Activated CD4-positive, alpha-beta memory T cell treated with anti-CD3 and anti-CD28 coated beads for 36 hours (primary cell): ENCODE data around the gene LMBR1. TPM values are rescaled to one million over a fixed set of nuclear protein-coding genes. Genes with fewer than 3 reads are reported as not detected.
"Not testable (repeated sequence)": the region's sequence is repeated elsewhere in the genome, so short reads cannot be mapped to it uniquely, and the experiment has no call there.

Experiments used
- CTCF ChIA-PET: fragments of 350-600 bp; sonication (Branson Sonifier 250); formaldehyde crosslinking; loops from one replicate; lab custom pipeline; 2021; ENCODE audit warnings: antibody characterized with exemption, inconsistent platforms; lab: Charles Lee
- POLR2A ChIA-PET: fragments of 350-600 bp; sonication (Branson Sonifier 250); formaldehyde crosslinking; loops from one replicate; lab custom pipeline; 2021; ENCODE audit warnings: antibody characterized with exemption; lab: Charles Lee
- DNase-seq: peaks from one replicate; pipeline ENCODE4 v3.0.0-alpha.2; 2020
- H3K27ac Mint-ChIP-seq: one replicate; pipeline ENCODE4 v1.8.0; 2021; ENCODE audit warnings: mixed read lengths
- H3K27me3 Mint-ChIP-seq: one replicate; pipeline ENCODE4 v1.8.0; 2021; ENCODE audit warnings: mixed read lengths
- H3K36me3 Mint-ChIP-seq: one replicate; pipeline ENCODE4 v1.8.0; 2021; ENCODE audit warnings: mixed read lengths
- H3K4me1 Mint-ChIP-seq: one replicate; pipeline ENCODE4 v1.8.0; 2021; ENCODE audit warnings: low read depth, mixed read lengths
- H3K4me3 Mint-ChIP-seq: one replicate; pipeline ENCODE4 v1.8.0; 2021; ENCODE audit warnings: mild to moderate bottlenecking, mixed read lengths
- H3K9me3 Mint-ChIP-seq: one replicate; pipeline ENCODE4 v1.8.0; 2021; ENCODE audit warnings: mixed read lengths
- intact Hi-C: fragments of 100-400 bp; cut with micrococcal nuclease; formaldehyde crosslinking; loops from one replicate; pipeline ENCODE4 v1.15.1; 2023
- total RNA-seq, 2 experiments: library from RNA; stranded (reverse); gene quantifications; one replicate each; pipeline ENCODE4 v1.2.3, GENCODE V29; 2021

The LMBR1 gene
- total RNA-seq, 2 experiments from 2014 or later = 36.6 to 37.8 TPM

GRCh38 chr7:156697283-156697682 lies 195.7 kb downstream of the LMBR1 start:
- H3K4me3 Mint-ChIP-seq, CTCF ChIA-PET, H3K27me3 Mint-ChIP-seq, POLR2A ChIA-PET, H3K4me1 Mint-ChIP-seq, intact Hi-C loops, H3K27ac Mint-ChIP-seq, DNase-seq: not testable (repeated sequence)
- H3K9me3 Mint-ChIP-seq = peaks cover 48% of the 10 kb centered on the region
- peaks cover 57% of the 10 kb centered on the region for H3K36me3 Mint-ChIP-seq

GRCh38 chr7:156693627-156694026 lies 199.4 kb downstream of the LMBR1 start:
- no peak overlapping the region for H3K27ac Mint-ChIP-seq
- H3K27me3 Mint-ChIP-seq = no peaks in the 10 kb centered on the region
- intact Hi-C loops = no loop called here
- CTCF ChIA-PET = no interaction called here
- peaks cover 32% of the 10 kb centered on the region for H3K9me3 Mint-ChIP-seq
- H3K36me3 Mint-ChIP-seq = peaks cover 37% of the 10 kb centered on the region
- no peaks in the 10 kb centered on the region for H3K4me1 Mint-ChIP-seq
- no peak for DNase-seq
- H3K4me3 Mint-ChIP-seq = no peak overlapping the region
- POLR2A ChIA-PET = no interaction called here

DNA sequence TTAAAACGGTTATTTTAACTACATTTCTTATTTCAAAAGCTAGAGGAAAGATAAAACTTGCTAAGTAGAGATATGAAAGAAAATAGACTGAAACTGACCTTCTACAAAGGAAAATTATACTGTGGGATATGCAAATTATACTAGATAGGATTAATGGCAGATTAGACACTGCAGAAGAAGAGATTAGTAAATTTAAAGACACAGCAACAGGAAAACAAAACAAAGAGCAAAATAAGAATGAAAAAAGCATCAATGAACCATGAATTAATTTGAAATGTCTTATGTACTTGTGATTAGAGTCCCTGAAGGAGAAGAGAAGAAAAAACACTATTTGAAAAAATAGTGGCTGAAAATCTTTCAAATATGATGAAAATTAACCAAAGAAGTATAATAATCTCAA lies 200.1 kb downstream of the LMBR1 start:
- no peaks in the 10 kb centered on the region for H3K4me1 Mint-ChIP-seq
- CTCF ChIA-PET = no interaction called here
- no peak overlapping the region for H3K4me3 Mint-ChIP-seq
- H3K9me3 Mint-ChIP-seq = peaks cover 26% of the 10 kb centered on the region
- H3K27ac Mint-ChIP-seq = no peak overlapping the region
- H3K27me3 Mint-ChIP-seq = no peaks in the 10 kb centered on the region
- intact Hi-C loops = no loop called here
- H3K36me3 Mint-ChIP-seq = peaks cover 29% of the 10 kb centered on the region
- no peak for DNase-seq
- POLR2A ChIA-PET = no interaction called here

DNA sequence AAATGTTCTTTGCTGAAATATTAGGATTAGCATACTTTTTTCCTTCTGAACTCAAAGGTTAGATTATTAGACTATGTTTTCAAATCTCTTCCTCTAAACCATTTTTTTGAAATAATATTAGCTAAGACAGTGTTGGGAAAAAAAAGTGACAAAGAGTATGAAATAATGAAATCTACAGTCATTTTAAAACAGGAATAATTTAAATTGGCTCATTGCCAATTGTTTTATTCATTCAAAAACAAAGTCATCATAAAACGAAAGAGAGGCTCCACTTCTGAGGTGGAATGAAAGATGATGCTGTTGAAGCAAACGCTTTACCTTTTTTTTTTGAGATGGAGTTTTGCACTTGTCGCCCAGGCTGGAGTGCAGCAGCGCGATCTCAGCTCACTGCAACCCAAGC lies 201.2 kb downstream of the LMBR1 start:
- no peak overlapping the region for H3K4me3 Mint-ChIP-seq
- peaks cover 18% of the 10 kb centered on the region for H3K36me3 Mint-ChIP-seq
- ChIA-PET CTCF (no interaction called here), POLR2A (no interaction called here)
- no peaks in the 10 kb centered on the region for H3K4me1 Mint-ChIP-seq
- no peaks in the 10 kb centered on the region for H3K27me3 Mint-ChIP-seq
- no peak for DNase-seq
- peaks cover 15% of the 10 kb centered on the region for H3K9me3 Mint-ChIP-seq
- intact Hi-C loops = no loop called here
- H3K27ac Mint-ChIP-seq = no peak overlapping the region

- Mint-ChIP-seq H3K4me3 (no peak overlapping the region), H3K9me3 (no peaks in the 10 kb centered on the region), H3K4me1 (no peaks in the 10 kb centered on the region), H3K36me3 (peaks cover 17% of the 10 kb centered on the region), H3K27ac (no peak overlapping the region), H3K27me3 (no peaks in the 10 kb centered on the region)
- intact Hi-C loops = no loop called here
- ChIA-PET POLR2A (no interaction called here), CTCF (no interaction called here)
- no peak for DNase-seq
These were observed 208.3 kb downstream of the LMBR1 start for GRCh38 chr7:156684661-156685060.

DNA sequence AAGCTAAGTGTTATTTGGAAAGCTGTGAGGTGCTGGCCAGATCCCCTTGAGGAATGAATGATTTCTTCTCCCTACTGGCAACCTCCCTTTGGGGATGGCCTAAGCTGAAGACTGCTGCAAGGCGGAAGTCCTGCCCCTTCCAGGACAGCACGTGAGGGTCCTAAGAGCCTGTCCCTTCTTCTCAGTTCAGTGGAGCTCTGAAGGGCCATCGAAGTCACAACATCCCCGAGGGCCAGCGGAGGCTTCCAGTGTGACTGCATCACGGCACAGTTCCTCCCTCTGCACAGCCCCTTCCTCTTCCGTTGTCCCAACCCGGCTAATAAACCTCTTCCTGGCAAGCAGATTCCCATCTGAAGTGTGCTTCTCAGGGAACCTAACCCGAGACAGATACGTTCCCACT lies 208.7 kb downstream of the LMBR1 start:
- no peaks in the 10 kb centered on the region for H3K9me3 Mint-ChIP-seq
- H3K27ac Mint-ChIP-seq = no peak overlapping the region
- H3K4me1 Mint-ChIP-seq = no peaks in the 10 kb centered on the region
- ChIA-PET CTCF (no interaction called here), POLR2A (no interaction called here)
- DNase-seq = no peak
- peaks cover 20% of the 10 kb centered on the region for H3K36me3 Mint-ChIP-seq
- no peak overlapping the region for H3K4me3 Mint-ChIP-seq
- intact Hi-C loops = no loop called here
- no peaks in the 10 kb centered on the region for H3K27me3 Mint-ChIP-seq

DNA sequence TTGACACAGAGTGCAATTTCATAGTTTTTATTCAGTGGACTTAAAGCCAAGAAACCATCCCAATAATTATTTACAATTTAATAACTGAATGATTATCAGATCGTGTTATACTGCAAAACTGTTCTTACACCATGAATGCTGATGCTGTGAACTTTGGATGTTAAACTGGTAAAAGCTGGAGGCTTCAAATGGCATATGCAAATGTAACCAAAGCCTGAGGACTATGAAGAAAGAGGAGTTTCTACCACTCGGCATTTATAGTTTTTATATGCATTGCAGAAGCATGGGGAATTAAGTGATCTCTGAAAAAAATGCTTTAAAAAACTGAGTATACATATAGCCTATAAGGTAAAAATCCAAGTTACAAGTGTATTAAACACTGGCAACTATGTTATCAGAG lies 210.1 kb downstream of the LMBR1 start:
- Mint-ChIP-seq H3K36me3 (peaks cover 21% of the 10 kb centered on the region), H3K27ac (no peak overlapping the region), H3K4me1 (no peaks in the 10 kb centered on the region), H3K27me3 (no peaks in the 10 kb centered on the region), H3K9me3 (no peaks in the 10 kb centered on the region), H3K4me3 (no peak overlapping the region)
- intact Hi-C loops = no loop called here
- DNase-seq = no peak
- ChIA-PET POLR2A (no interaction called here), CTCF (no interaction called here)

- ChIA-PET CTCF (no interaction called here), POLR2A (no interaction called here)
- Mint-ChIP-seq H3K9me3 (no peaks in the 10 kb centered on the region), H3K4me3 (no peak overlapping the region), H3K27me3 (no peaks in the 10 kb centered on the region), H3K27ac (no peak overlapping the region), H3K36me3 (peaks cover 28% of the 10 kb centered on the region), H3K4me1 (no peaks in the 10 kb centered on the region)
- no peak for DNase-seq
- intact Hi-C loops = no loop called here
These were observed 212.7 kb downstream of the LMBR1 start for GRCh38 chr7:156680281-156680680.

DNA sequence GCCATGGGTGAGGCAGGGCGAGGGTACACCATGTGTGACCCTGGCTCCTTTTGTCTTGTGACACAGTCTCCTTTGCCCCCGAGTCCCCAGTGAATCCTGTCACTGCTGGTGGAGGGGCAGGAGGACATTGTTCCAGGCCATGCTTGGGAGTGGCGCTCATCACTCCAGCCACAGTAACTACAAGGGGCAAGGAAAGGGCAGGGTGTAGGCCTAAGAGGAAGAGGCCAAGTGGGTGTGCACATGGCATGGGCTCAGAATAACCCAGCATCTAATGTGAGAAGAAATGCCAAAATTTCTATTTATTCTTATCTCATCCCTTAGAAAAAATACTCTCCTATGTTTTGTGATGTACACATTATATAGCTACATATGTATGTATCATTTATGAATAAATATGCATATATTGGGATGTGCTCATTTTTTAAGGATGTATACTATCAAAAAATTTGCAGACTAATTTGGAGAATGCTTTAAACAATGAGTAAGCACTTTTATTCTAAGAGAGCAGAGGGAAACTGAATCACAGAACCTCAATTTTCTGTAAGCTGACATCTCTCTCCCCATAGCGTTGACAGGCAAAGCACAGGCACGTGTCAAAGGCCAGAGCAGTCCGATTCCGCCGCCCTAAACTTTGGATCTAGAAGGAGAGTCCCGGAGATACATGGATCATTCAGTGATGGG lies 215.5 kb downstream of the LMBR1 start:
- H3K9me3 Mint-ChIP-seq = no peaks in the 10 kb centered on the region
- H3K4me3 Mint-ChIP-seq = no peak overlapping the region
- H3K36me3 Mint-ChIP-seq = peaks cover 19% of the 10 kb centered on the region
- no peaks in the 10 kb centered on the region for H3K4me1 Mint-ChIP-seq
- CTCF ChIA-PET = no interaction called here
- POLR2A ChIA-PET = no interaction called here
- DNase-seq = no peak
- H3K27me3 Mint-ChIP-seq = no peaks in the 10 kb centered on the region
- no peak overlapping the region for H3K27ac Mint-ChIP-seq
- intact Hi-C loops = no loop called here

DNA sequence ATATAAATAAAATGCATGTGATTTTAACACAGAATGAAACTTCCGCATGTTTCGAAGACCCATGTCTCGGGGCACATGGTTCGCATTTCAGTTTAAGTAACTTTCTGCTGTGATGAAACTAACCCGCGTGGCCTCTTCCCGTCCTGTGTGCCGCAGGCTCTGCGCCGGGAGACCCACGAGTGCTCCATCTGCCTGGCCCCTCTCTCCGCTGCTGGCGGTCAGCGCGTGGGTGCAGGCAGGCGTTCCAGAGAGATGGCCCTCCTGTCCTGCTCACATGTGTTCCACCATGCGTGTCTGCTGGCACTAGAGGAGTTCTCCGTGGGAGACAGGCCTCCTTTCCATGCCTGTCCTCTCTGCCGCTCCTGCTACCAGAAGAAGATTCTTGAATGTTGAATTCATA lies 216.7 kb downstream of the LMBR1 start:
- Mint-ChIP-seq H3K4me1 (no peaks in the 10 kb centered on the region), H3K4me3 (no peak overlapping the region), H3K36me3 (peaks cover 14% of the 10 kb centered on the region), H3K27me3 (no peaks in the 10 kb centered on the region), H3K27ac (no peak overlapping the region), H3K9me3 (no peaks in the 10 kb centered on the region)
- intact Hi-C loops = no loop called here
- DNase-seq = no peak
- POLR2A ChIA-PET = no interaction called here
- CTCF ChIA-PET = interaction anchor here (1.0 kb wide), 1 partner anchor 11 kb away, joined by 3 read pairs; no protein-coding TSS in a partner anchor

DNA sequence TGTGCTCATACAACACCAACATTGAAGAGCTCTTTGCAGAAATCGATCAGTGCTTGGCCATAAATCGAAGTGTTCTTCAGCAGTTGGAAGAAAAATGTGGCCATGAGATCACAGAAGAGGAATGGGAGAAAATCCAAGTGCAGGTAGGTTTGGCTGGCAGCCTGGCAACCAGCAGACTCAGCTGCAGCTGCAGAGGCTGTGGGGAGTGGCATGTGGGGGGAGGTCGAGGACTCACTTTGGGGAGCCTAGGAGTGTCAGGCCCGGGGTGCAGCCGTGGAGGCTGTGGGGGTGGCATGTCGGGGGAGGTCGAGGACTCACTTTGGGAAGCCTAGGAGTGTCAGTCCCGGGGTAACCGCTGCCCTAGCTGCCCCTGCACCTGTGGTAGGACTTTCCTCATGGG lies 217.3 kb downstream of the LMBR1 start:
- intact Hi-C loops = no loop called here
- DNase-seq = no peak
- Mint-ChIP-seq H3K27me3 (no peaks in the 10 kb centered on the region), H3K4me3 (no peak overlapping the region), H3K36me3 (peaks cover 15% of the 10 kb centered on the region), H3K9me3 (no peaks in the 10 kb centered on the region), H3K4me1 (no peaks in the 10 kb centered on the region), H3K27ac (no peak overlapping the region)
- ChIA-PET CTCF (no interaction called here), POLR2A (no interaction called here)

DNA sequence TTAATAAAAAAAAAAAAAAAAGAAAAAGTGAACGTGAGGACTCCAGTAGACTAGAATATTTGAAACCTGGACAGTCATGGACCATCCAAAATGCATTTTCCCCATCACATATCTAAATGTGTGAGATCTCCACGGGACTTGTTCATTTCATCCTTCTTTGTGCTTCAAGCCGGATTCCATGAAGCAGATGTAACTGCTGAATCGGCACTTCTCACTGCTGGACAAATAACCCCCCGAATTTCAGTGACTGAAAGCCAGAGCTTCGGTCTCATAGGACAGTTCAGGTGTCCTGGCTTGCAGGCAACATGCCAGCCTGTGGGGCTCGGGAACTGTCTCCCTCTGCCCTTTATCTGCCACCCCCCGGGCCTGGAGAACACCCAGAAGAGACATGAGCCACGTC lies 219.1 kb downstream of the LMBR1 start:
- POLR2A ChIA-PET = no interaction called here
- H3K4me1 Mint-ChIP-seq = no peaks in the 10 kb centered on the region
- peaks cover 11% of the 10 kb centered on the region for H3K36me3 Mint-ChIP-seq
- CTCF ChIA-PET = interaction anchor here (0.7 kb wide), 1 partner anchor 814 kb away, joined by 3 read pairs; no protein-coding TSS in a partner anchor
- H3K27ac Mint-ChIP-seq = no peak overlapping the region
- no peaks in the 10 kb centered on the region for H3K9me3 Mint-ChIP-seq
- no peaks in the 10 kb centered on the region for H3K27me3 Mint-ChIP-seq
- DNase-seq = no peak
- H3K4me3 Mint-ChIP-seq = no peak overlapping the region
- intact Hi-C loops = no loop called here

DNA sequence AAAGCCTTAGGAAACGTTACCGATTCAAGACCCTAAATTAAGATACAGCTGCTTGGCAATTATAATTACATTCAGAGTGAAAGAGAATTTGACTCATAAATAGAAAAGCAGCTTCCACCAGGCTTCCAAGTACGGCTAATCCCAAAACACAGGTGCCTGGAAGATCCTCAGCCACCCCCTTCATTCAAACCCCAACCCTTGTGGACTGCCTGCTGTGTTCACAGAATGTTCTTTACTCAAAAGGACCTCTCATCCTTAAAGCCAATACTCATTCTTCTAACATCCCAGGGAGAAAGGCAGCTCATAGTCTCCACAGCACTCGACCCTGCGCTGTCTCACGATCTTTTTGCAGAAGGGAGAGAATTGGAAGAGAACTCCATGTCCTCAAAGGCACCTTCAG lies 219.5 kb downstream of the LMBR1 start:
- DNase-seq = no peak
- no peaks in the 10 kb centered on the region for H3K9me3 Mint-ChIP-seq
- CTCF ChIA-PET = interaction anchor here (0.7 to 1.6 kb wide), 2 partner anchors 142 to 814 kb away, joined by 3 read pairs; no protein-coding TSS in a partner anchor
- H3K27ac Mint-ChIP-seq = no peak overlapping the region
- peaks cover 11% of the 10 kb centered on the region for H3K36me3 Mint-ChIP-seq
- H3K27me3 Mint-ChIP-seq = no peaks in the 10 kb centered on the region
- intact Hi-C loops = no loop called here
- H3K4me1 Mint-ChIP-seq = no peaks in the 10 kb centered on the region
- H3K4me3 Mint-ChIP-seq = no peak overlapping the region
- POLR2A ChIA-PET = no interaction called here
